ENCODE results near the gene PTPN3. TPM values are rescaled to one million over a fixed set of nuclear protein-coding genes. Genes with fewer than 3 reads are reported as not detected.

Gene PTPN3
- total and polyA plus RNA-seq, 10 of the 15 experiments (the other 5 are each of a cell fraction or from before 2014, with no cell fraction given) = 0.18 to 1.3 (median 0.39) TPM

GRCh38 chr9:109488791-109489492, 9.2 kb downstream of the PTPN3 start:
- DNase-seq (ENCODE audit: low read depth, low spot score) (no peak), ATAC-seq (no peak), FAIRE-seq (no peak)
- H3K9me3 ChIP-seq (replicated peaks; ENCODE audit: control insufficient read depth, insufficient read depth, low read length) = no peaks in the 10 kb centered on the region
- ChIA-PET SMC1A (ENCODE audit: uncharacterized antibody, unreplicated experiment) (no interaction called here), CTCF (no interaction called here), POLR2A (interaction anchor here (0.6 kb wide), 1 partner anchor 600 kb away, joined by 3 read pairs; no protein-coding TSS in a partner anchor), RAD21 (ENCODE audit: unreplicated experiment) (no interaction called here)
- no peaks in the 10 kb centered on the region for H3K4me1 ChIP-seq (ENCODE audit: control insufficient read depth, insufficient read depth, low read length)
- 19% methylated on average over 7 of the region's 7 CpGs for WGBS (ENCODE audit: insufficient coverage, insufficient replicate concordance, low lambda C conversion rate, missing lambda C conversion rate)
- in situ Hi-C loops (cut with MboI) (no loop called here), intact Hi-C loops (cut with micrococcal nuclease; ENCODE audit: unreplicated experiment) (no loop called here)
- no peak overlapping the region for H3K27ac ChIP-seq (ENCODE audit: control insufficient read depth, insufficient read depth)
- no TSS peak for BruUV-seq (replicated peaks)
- H3K79me2 ChIP-seq (ENCODE audit: control insufficient read depth, insufficient read depth, low read length) = no peaks in the 10 kb centered on the region
- H3K36me3 ChIP-seq (ENCODE audit: control insufficient read depth in 2 of 2, insufficient read depth in 2 of 2, low read length in 1 of 2) = no peaks in the 10 kb centered on the region
- peaks cover 2 to 6% of the 10 kb centered on the region in 2 experiments; a peak in 3 of 4 replicates for H3K27me3 ChIP-seq (replicated peaks in 1 of 2; ENCODE audit: control insufficient read depth in 2 of 2, insufficient read depth in 2 of 2, low read length in 1 of 2)
- H3K4me3 ChIP-seq = no peak overlapping the region
- no peak overlapping the region for H3K9ac ChIP-seq (ENCODE audit: control insufficient read depth, insufficient read depth, low read length)
- TF ChIP-seq RAD21 (IDR thresholded peaks at IDR 0.05; ENCODE audit: insufficient read depth, low read depth, low read length) (no peak), ZNF592 (IDR thresholded peaks at IDR 0.05) (no peak), BCL11A (IDR thresholded peaks at IDR 0.05; ENCODE audit: low read depth, low read length) (no peak), PAX5 (IDR thresholded peaks at IDR 0.05; ENCODE audit: borderline replicate concordance, low read depth, low read length) (no peak), BCLAF1 (IDR thresholded peaks at IDR 0.05) (no peak), ELK1 (IDR thresholded peaks at IDR 0.05; ENCODE audit: low read depth, low read length) (no peak)
- TF ChIP-seq, protein P1, sequence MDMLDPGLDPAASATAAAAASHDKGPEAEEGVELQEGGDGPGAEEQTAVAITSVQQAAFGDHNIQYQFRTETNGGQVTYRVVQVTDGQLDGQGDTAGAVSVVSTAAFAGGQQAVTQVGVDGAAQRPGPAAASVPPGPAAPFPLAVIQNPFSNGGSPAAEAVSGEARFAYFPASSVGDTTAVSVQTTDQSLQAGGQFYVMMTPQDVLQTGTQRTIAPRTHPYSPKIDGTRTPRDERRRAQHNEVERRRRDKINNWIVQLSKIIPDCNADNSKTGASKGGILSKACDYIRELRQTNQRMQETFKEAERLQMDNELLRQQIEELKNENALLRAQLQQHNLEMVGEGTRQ (IDR thresholded peaks at IDR 0.05; ENCODE audit: borderline replicate concordance, low read depth, low read length) = no peak
- no peak overlapping the region for H2AFZ ChIP-seq (ENCODE audit: control insufficient read depth, low read depth, low read length)
- no peak overlapping the region for H3K4me2 ChIP-seq (ENCODE audit: control insufficient read depth, insufficient read depth)
- no peaks in the 10 kb centered on the region for H4K20me1 ChIP-seq (ENCODE audit: control insufficient read depth, insufficient read depth)

Data from GM12878 (cell line).